ENCODE results near the gene LRRC7.

LRRC7 gene

DNA sequence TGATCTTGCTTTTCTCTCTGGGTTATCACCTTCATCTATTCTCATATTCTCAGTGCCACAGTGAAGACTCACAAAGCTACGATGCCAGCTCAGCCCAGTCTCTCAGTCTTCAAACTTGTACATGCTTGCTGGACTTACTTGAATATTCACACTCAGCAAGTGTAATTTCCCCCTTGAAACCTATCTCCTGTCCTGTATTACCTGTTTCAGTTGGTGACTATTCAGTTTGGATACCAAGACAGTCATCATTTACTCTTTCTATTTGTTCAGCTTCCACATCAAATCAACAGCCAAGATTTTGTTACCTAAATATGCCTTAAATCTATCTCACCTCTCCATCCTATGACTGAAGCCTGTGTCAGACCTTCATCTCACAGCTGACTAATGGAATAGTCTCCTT lies 209.7 kb downstream of the LRRC7 start:
- Histone ChIP-seq H3K4me2 (ENCODE audit: low read length) (no peak overlapping the region), H3K4me1 (ENCODE audit: insufficient read depth, low read length, severe bottlenecking) (no peaks in the 10 kb centered on the region), H3K27me3 (ENCODE audit: insufficient read depth, low read length) (no peaks in the 10 kb centered on the region), H2AFZ (ENCODE audit: low read length) (no peak overlapping the region), H3K36me3 (ENCODE audit: insufficient read depth, low read length) (no peaks in the 10 kb centered on the region), H3K79me2 (ENCODE audit: insufficient read depth, low read length) (no peaks in the 10 kb centered on the region), H3K9me3 (ENCODE audit: low read length) (no peaks in the 10 kb centered on the region), H3K9me2 (ENCODE audit: low read depth, low read length) (no peaks in the 10 kb centered on the region), H4K20me1 (ENCODE audit: insufficient read depth, low read length) (no peaks in the 10 kb centered on the region), H3K27ac (ENCODE audit: low read depth, low read length, poor library complexity, severe bottlenecking) (no peak overlapping the region), H3F3A (ENCODE audit: insufficient read depth, low read length) (no peaks in the 10 kb centered on the region), H3K4me3 (ENCODE audit: low read depth, low read length, poor library complexity, severe bottlenecking) (no peak overlapping the region), H3K9ac (ENCODE audit: low read length) (no peak overlapping the region)
- TF ChIP-seq EZH2 (IDR thresholded peaks at IDR 0.05; ENCODE audit: borderline replicate concordance, low read length), result no peak
- TF ChIP-seq, protein P1, sequence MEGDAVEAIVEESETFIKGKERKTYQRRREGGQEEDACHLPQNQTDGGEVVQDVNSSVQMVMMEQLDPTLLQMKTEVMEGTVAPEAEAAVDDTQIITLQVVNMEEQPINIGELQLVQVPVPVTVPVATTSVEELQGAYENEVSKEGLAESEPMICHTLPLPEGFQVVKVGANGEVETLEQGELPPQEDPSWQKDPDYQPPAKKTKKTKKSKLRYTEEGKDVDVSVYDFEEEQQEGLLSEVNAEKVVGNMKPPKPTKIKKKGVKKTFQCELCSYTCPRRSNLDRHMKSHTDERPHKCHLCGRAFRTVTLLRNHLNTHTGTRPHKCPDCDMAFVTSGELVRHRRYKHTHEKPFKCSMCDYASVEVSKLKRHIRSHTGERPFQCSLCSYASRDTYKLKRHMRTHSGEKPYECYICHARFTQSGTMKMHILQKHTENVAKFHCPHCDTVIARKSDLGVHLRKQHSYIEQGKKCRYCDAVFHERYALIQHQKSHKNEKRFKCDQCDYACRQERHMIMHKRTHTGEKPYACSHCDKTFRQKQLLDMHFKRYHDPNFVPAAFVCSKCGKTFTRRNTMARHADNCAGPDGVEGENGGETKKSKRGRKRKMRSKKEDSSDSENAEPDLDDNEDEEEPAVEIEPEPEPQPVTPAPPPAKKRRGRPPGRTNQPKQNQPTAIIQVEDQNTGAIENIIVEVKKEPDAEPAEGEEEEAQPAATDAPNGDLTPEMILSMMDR (IDR thresholded peaks at IDR 0.05; ENCODE audit: low read length), result no peak

DNA sequence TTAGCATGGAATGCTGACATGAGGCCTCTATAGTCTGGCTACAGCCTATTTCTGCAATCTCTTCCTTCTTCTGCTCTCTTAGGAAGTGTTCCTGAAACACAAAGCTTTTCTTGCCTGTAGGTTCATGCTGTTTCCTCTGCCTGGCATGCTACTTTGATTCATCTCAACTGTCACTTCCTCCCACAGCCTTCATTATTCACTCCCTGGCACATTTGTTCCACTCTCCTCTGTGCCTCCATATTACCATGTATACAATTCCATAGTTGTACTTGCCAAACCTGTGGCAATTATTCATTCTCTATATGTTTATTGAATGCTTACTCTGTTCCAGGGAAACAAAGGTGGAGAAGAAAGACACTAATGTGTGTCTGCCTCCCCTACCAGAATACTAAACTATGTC lies 210.2 kb downstream of the LRRC7 start:
- H3K36me3 ChIP-seq (ENCODE audit: insufficient read depth, low read length), result no peaks in the 10 kb centered on the region

DNA sequence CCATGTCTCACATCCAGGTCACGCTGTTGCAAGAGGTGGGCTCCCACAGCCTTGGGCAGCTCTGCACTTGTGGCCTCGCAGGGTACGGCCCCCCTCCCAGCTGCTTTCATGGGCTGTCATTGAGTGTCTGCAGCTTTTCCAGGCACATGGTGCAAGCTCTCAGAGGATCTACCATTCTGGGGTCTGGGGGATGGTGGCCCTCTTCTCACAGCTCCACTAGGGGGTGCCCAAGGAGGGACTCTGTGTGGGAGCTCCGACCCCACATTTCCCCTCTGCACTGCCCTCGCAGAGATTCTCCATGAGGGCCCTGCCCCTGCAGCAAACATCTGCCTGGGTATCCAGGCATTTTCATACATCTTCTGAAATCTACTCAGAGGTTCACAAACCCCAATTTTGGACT lies 219.4 kb downstream of the LRRC7 start:
- H3K9ac ChIP-seq (ENCODE audit: low read length), result no peak overlapping the region
- H3K4me3 ChIP-seq (ENCODE audit: low read depth, low read length, poor library complexity, severe bottlenecking), result no peak overlapping the region
- no peaks in the 10 kb centered on the region for H4K20me1 ChIP-seq (ENCODE audit: insufficient read depth, low read length)
- no peak overlapping the region for H2AFZ ChIP-seq (ENCODE audit: low read length)
- H3K36me3 ChIP-seq (ENCODE audit: insufficient read depth, low read length), result no peaks in the 10 kb centered on the region
- no peak overlapping the region for H3K27ac ChIP-seq (ENCODE audit: low read depth, low read length, poor library complexity, severe bottlenecking)
- no peaks in the 10 kb centered on the region for H3K9me2 ChIP-seq (ENCODE audit: low read depth, low read length)
- no peak for TF ChIP-seq EZH2 (IDR thresholded peaks at IDR 0.05; ENCODE audit: borderline replicate concordance, low read length)
- TF ChIP-seq, protein P1 (IDR thresholded peaks at IDR 0.05; ENCODE audit: low read length), result no peak; the same call in 1 of the 2 replicates
- H3K4me1 ChIP-seq (ENCODE audit: insufficient read depth, low read length, severe bottlenecking), result no peaks in the 10 kb centered on the region
- no peaks in the 10 kb centered on the region for H3K9me3 ChIP-seq (ENCODE audit: low read length)
- no peaks in the 10 kb centered on the region for H3F3A ChIP-seq (ENCODE audit: insufficient read depth, low read length)
- no peak overlapping the region for H3K4me2 ChIP-seq (ENCODE audit: low read length)
- H3K27me3 ChIP-seq (ENCODE audit: insufficient read depth, low read length), result no peaks in the 10 kb centered on the region
- no peaks in the 10 kb centered on the region for H3K79me2 ChIP-seq (ENCODE audit: insufficient read depth, low read length)

More for the DNA sequence above, 210.2 kb downstream of the LRRC7 start:
- H3K27me3 ChIP-seq (ENCODE audit: insufficient read depth, low read length), result no peaks in the 10 kb centered on the region
- no peaks in the 10 kb centered on the region for H3K4me1 ChIP-seq (ENCODE audit: insufficient read depth, low read length, severe bottlenecking)
- no peaks in the 10 kb centered on the region for H3F3A ChIP-seq (ENCODE audit: insufficient read depth, low read length)
- no peaks in the 10 kb centered on the region for H4K20me1 ChIP-seq (ENCODE audit: insufficient read depth, low read length)
- no peaks in the 10 kb centered on the region for H3K9me3 ChIP-seq (ENCODE audit: low read length)
- no peak overlapping the region for H3K27ac ChIP-seq (ENCODE audit: low read depth, low read length, poor library complexity, severe bottlenecking)
- H3K4me3 ChIP-seq (ENCODE audit: low read depth, low read length, poor library complexity, severe bottlenecking), result no peak overlapping the region
- no peak overlapping the region for H2AFZ ChIP-seq (ENCODE audit: low read length)
- no peak for TF ChIP-seq EZH2 (IDR thresholded peaks at IDR 0.05; ENCODE audit: borderline replicate concordance, low read length)
- TF ChIP-seq, protein P1 (IDR thresholded peaks at IDR 0.05; ENCODE audit: low read length), result no peak
- no peak overlapping the region for H3K4me2 ChIP-seq (ENCODE audit: low read length)
- H3K9me2 ChIP-seq (ENCODE audit: low read depth, low read length), result no peaks in the 10 kb centered on the region
- H3K79me2 ChIP-seq (ENCODE audit: insufficient read depth, low read length), result no peaks in the 10 kb centered on the region
- H3K9ac ChIP-seq (ENCODE audit: low read length), result no peak overlapping the region
